ENCODE data around the gene BLM. TPM values are rescaled to one million over a fixed set of nuclear protein-coding genes. Genes with fewer than 3 reads are reported as not detected.

The BLM gene
- total and polyA plus RNA-seq, 10 of the 15 experiments (the other 5 are each of a cell fraction or from before 2014, with no cell fraction given): 23.0 to 68.4 (median 43.9) TPM

- no peak for TF ChIP-seq IRF3 (IDR thresholded peaks at IDR 0.05)
- TF ChIP-seq ZNF217 (IDR thresholded peaks at IDR 0.05): no peak
- TF ChIP-seq BCLAF1 (IDR thresholded peaks at IDR 0.05): no peak
- no peak for TF ChIP-seq EZH2 (IDR thresholded peaks at IDR 0.05; ENCODE audit: borderline replicate concordance, control insufficient read depth, low read depth, low read length)
- no peak for TF ChIP-seq ZBTB4 (CRISPR knock-in tag; IDR thresholded peaks at IDR 0.05)
- TF ChIP-seq ZNF687 (IDR thresholded peaks at IDR 0.05): no peak
Measured at GRCh38 chr15:90814191-90814821, 97.2 kb downstream of the BLM start (continued).

Measured in GM12878 (cell line).